Endothelial cell of hepatic sinusoid (primary cell): ENCODE measurements around the gene IFI6.
"Not testable (repeated sequence)": the region's sequence is repeated elsewhere in the genome, so short reads cannot be mapped to it uniquely, and the experiment has no call there.

Experiments
- in situ Hi-C: cut with HindIII; loops from 2 replicates; pipeline ENCODE4 v1.10.0; 2017; ENCODE audit warnings: low sequenced_read_pairs

Gene IFI6

GRCh38 chr1:27652111-27652864, 19.7 kb downstream of the IFI6 start:
- in situ Hi-C loops, result no loop called here

- in situ Hi-C loops, result no loop called here
Observed at GRCh38 chr1:27650539-27651175, 21.3 kb downstream of the IFI6 start.

- in situ Hi-C loops, result no loop called here
Observed at GRCh38 chr1:27650171-27650538, 21.8 kb downstream of the IFI6 start.

- in situ Hi-C loops, result no loop called here
Observed at GRCh38 chr1:27649306-27649635, 22.7 kb downstream of the IFI6 start.

GRCh38 chr1:27648602-27649305, 23.2 kb downstream of the IFI6 start:
- in situ Hi-C loops, result no loop called here

GRCh38 chr1:27647328-27647727, 24.7 kb downstream of the IFI6 start:
- in situ Hi-C loops, result no loop called here

GRCh38 chr1:27646676-27647075, 25.3 kb downstream of the IFI6 start:
- in situ Hi-C loops, result no loop called here

GRCh38 chr1:27645071-27645415, 26.9 kb downstream of the IFI6 start:
- in situ Hi-C loops, result no loop called here

GRCh38 chr1:27644369-27645070, 27.5 kb downstream of the IFI6 start:
- in situ Hi-C loops, result no loop called here

- in situ Hi-C loops, result no loop called here
Observed at GRCh38 chr1:27643600-27644368, 28.2 kb downstream of the IFI6 start.

GRCh38 chr1:27640514-27640913, 31.5 kb downstream of the IFI6 start:
- in situ Hi-C loops, result not testable (repeated sequence)

GRCh38 chr1:27638805-27639204, 33.2 kb downstream of the IFI6 start:
- in situ Hi-C loops, result no loop called here

GRCh38 chr1:27638047-27638734, 33.8 kb downstream of the IFI6 start:
- in situ Hi-C loops, result no loop called here

- in situ Hi-C loops, result no loop called here
Observed at GRCh38 chr1:27635396-27636142, 36.4 kb downstream of the IFI6 start.

GRCh38 chr1:27634985-27635367, 37.0 kb downstream of the IFI6 start, which contains the start of gene FGR:
TSS of gene FGR (minus strand) at chr1:27635185. CDS start at chr1:27623916, 11,269 bp downstream.
- in situ Hi-C loops, result no loop called here

GRCh38 chr1:27634177-27634984, 37.6 kb downstream of the IFI6 start:
- in situ Hi-C loops, result no loop called here

GRCh38 chr1:27633640-27634176, 38.3 kb downstream of the IFI6 start:
- in situ Hi-C loops, result no loop called here

- in situ Hi-C loops, result no loop called here
Observed at GRCh38 chr1:27633298-27633610, 38.7 kb downstream of the IFI6 start.
